Vagina (tissue), 2 donors: ENCODE results near the gene LYPD4.

ENCODE experiments used
- CTCF ChIP-seq, 3 experiments: fragments of 450-650 bp in 2 of 3; fragments of 200-600 bp in 1 of 3; sonication (generic) in 1 of 3; IDR thresholded peaks; one replicate each; pipeline ENCODE4 v1.5.1; 2017 to 2019; ENCODE audit warnings: antibody characterized with exemption in 3 of 3, mild to moderate bottlenecking in 2 of 3, moderate library complexity in 2 of 3
- POLR2A ChIP-seq, 2 donors: fragments of 450-650 bp; IDR thresholded peaks; one replicate each; pipeline ENCODE4 v1.6.1; 2017; ENCODE audit warnings: antibody characterized with exemption in 2 of 2, mild to moderate bottlenecking in 2 of 2, moderate library complexity in 2 of 2

- TF ChIP-seq CTCF (IDR thresholded peaks at IDR 0.05) (peak in 2 of 3 experiments; percentile 32 to 36), POLR2A (IDR thresholded peaks at IDR 0.05) (no peak)
Measured at GRCh38 chr19:41795031-41795461, 49.4 kb downstream of the LYPD4 start.
